Lower leg skin (tissue), 4 donors: Measurements from ENCODE around the gene SGCA. TPM values are rescaled to one million over a fixed set of nuclear protein-coding genes. Genes with fewer than 3 reads are reported as not detected.

Source experiments
- DNase-seq, 2 donors: peaks; one replicate each; pipeline ENCODE4 v3.0.0-alpha.2; 2019; ENCODE audit warnings: low spot score in 2 of 2
- H3K4me3 ChIP-seq: fragments of 200-600 bp; sonication (generic); 2 replicates; pipeline ENCODE4 v1.5.1; 2017; ENCODE audit warnings: mild to moderate bottlenecking, low read depth; ENCODE audit not compliant: poor library complexity, severe bottlenecking
- POLR2A ChIP-seq, 2 donors: fragments of 450-650 bp; IDR thresholded peaks; one replicate each; pipeline ENCODE4 v1.6.1; 2016 to 2017; ENCODE audit warnings: antibody characterized with exemption in 2 of 2, mild to moderate bottlenecking in 1 of 2, moderate library complexity in 1 of 2
- WGBS, 2 donors: methylation state at CpG; one replicate each; pipeline ENCODE4 v1.1.5; 2018; 5-methylcytosine and 5-hydroxymethylcytosine counted together
- intact Hi-C: fragments of 100-400 bp; cut with DNase I; formaldehyde crosslinking; loops from one replicate; pipeline ENCODE4 v1.15.0; 2023; ENCODE audit warnings: low total_unique reads
- total RNA-seq, 4 donors: library from RNA; depleted of rRNA; stranded (reverse); fragments of >200 nt; gene quantifications; one replicate each; pipeline ENCODE4 v1.1.0, GENCODE V29; 2016
- TF ChIP-seq, protein P1 (sequence below), 3 donors: fragments of 450-650 bp; IDR thresholded peaks; one replicate each; pipeline ENCODE4 v1.5.1; 2016; ENCODE audit warnings: antibody characterized with exemption in 3 of 3, mild to moderate bottlenecking in 3 of 3, moderate library complexity in 2 of 3

SGCA gene
- total RNA-seq, 4 donors from 2014 or later: 1.0 to 9.9 (median 5.6) TPM

GRCh38 chr17:50175035-50175807, 9.4 kb downstream of the SGCA start:
- intact Hi-C loops: no loop called here
- no peak overlapping the region for H3K4me3 ChIP-seq
- DNase-seq: no peak
- WGBS, 2 donors: 84 to 91% methylated on average over 16 of the region's 16 CpGs
- TF ChIP-seq, protein P1, sequence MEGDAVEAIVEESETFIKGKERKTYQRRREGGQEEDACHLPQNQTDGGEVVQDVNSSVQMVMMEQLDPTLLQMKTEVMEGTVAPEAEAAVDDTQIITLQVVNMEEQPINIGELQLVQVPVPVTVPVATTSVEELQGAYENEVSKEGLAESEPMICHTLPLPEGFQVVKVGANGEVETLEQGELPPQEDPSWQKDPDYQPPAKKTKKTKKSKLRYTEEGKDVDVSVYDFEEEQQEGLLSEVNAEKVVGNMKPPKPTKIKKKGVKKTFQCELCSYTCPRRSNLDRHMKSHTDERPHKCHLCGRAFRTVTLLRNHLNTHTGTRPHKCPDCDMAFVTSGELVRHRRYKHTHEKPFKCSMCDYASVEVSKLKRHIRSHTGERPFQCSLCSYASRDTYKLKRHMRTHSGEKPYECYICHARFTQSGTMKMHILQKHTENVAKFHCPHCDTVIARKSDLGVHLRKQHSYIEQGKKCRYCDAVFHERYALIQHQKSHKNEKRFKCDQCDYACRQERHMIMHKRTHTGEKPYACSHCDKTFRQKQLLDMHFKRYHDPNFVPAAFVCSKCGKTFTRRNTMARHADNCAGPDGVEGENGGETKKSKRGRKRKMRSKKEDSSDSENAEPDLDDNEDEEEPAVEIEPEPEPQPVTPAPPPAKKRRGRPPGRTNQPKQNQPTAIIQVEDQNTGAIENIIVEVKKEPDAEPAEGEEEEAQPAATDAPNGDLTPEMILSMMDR (IDR thresholded peaks at IDR 0.05): no peak
- no peak for TF ChIP-seq POLR2A (IDR thresholded peaks at IDR 0.05)

- 86 to 87% methylated on average over 18 to 19 of the region's 20 CpGs for WGBS, 2 donors
- TF ChIP-seq POLR2A (IDR thresholded peaks at IDR 0.05): no peak
- TF ChIP-seq, protein P1 (IDR thresholded peaks at IDR 0.05): no peak
- intact Hi-C loops: no loop called here
- no peak overlapping the region for H3K4me3 ChIP-seq
- no peak for DNase-seq
Observed at GRCh38 chr17:50176559-50177357, 11.0 kb downstream of the SGCA start.

DNA sequence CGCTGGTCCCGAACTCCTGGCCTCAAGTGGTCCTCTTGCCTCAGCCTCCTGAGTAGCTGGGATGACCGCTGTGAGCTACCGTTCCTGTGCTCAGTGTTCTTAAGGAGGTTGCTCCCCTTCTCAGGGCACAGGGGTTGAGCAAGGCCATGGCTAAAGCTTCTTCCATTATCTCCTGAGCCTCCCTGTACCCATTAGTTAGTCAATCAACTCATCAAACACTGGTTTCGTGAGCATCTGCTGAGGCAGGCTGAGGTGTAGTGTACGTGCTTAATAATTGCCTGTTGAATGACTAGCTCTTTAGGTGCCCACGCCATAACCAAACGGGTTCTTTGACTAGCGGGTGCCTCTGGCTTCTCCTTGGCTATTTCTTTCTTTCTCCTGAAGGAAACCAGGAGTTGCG, 11.7 kb downstream of the SGCA start:
- no peak for TF ChIP-seq POLR2A (IDR thresholded peaks at IDR 0.05)
- TF ChIP-seq, protein P1 (IDR thresholded peaks at IDR 0.05): no peak
- no peak overlapping the region for H3K4me3 ChIP-seq
- 59 to 71% methylated on average over 10 of the region's 10 CpGs for WGBS, 2 donors
- intact Hi-C loops: no loop called here
- DNase-seq: no peak

- intact Hi-C loops: no loop called here
- WGBS, 2 donors: 4 to 16% methylated on average over 12 to 21 of the region's 22 CpGs
- no peak overlapping the region for H3K4me3 ChIP-seq
- no peak for TF ChIP-seq POLR2A (IDR thresholded peaks at IDR 0.05)
- TF ChIP-seq, protein P1 (IDR thresholded peaks at IDR 0.05): peak in 1 of 3 donors; percentile 45
- DNase-seq: no peak
Observed at GRCh38 chr17:50177983-50178834, 12.4 kb downstream of the SGCA start.

GRCh38 chr17:50180111-50180510, 14.3 kb downstream of the SGCA start:
- intact Hi-C loops: no loop called here
- WGBS, 2 donors: 83 to 92% methylated on average over 4 of the region's 4 CpGs
- no peak for TF ChIP-seq POLR2A (IDR thresholded peaks at IDR 0.05)
- TF ChIP-seq, protein P1 (IDR thresholded peaks at IDR 0.05): no peak
- H3K4me3 ChIP-seq: no peak overlapping the region
- DNase-seq: no peak
